Right lobe of liver (tissue), 6 donors: ENCODE measurements around the gene P2RX5. TPM values are rescaled to one million over a fixed set of nuclear protein-coding genes. Genes with fewer than 3 reads are reported as not detected.
"Not testable (repeated sequence)": the region's sequence is repeated elsewhere in the genome, so short reads cannot be mapped to it uniquely, and the experiment has no call there.

Experiments used
- ATAC-seq, 4 donors: fragments of 200-7000 bp; cut with Tn5 transposase; one replicate each; pipeline ENCODE4 v1.9.1; 2020; ENCODE audit warnings: mild to moderate bottlenecking in 4 of 4, moderate library complexity in 4 of 4
- DNase-seq, 3 donors: peaks; one replicate each; pipeline ENCODE4 v3.0.0-alpha.2; 2020
- H3K27ac ChIP-seq, 3 donors: fragments of 200-600 bp; one replicate each; pipeline ENCODE4 v1.8.0; 2022
- H3K27me3 ChIP-seq, 2 donors: fragments of 200-600 bp; one replicate each; pipeline ENCODE4 v1.8.0; 2022
- H3K36me3 ChIP-seq, 4 donors: fragments of 200-600 bp; sonication (generic) in 1 of 4; one replicate each; pipeline versions ENCODE4 v1.5.1 to v1.8.0; 2017 to 2022; ENCODE audit warnings: control low read depth in 1 of 4
- H3K4me1 ChIP-seq, 4 donors: fragments of 200-600 bp; sonication (generic) in 1 of 4; one replicate each; pipeline versions ENCODE4 v1.5.1 to v1.8.0; 2017 to 2022; ENCODE audit warnings: control low read depth in 1 of 4
- H3K4me3 ChIP-seq, 3 donors: fragments of 200-600 bp; one replicate each; pipeline ENCODE4 v1.8.0; 2022
- H3K9me3 ChIP-seq, 4 donors: fragments of 200-600 bp; sonication (generic) in 1 of 4; one replicate each; pipeline versions ENCODE4 v1.5.1 to v1.8.0; 2017 to 2022; ENCODE audit warnings: control low read depth in 1 of 4
- POLR2A ChIP-seq: fragments of 450-650 bp; IDR thresholded peaks from one replicate; pipeline ENCODE4 v1.6.1; 2017; ENCODE audit warnings: antibody characterized with exemption, mild to moderate bottlenecking
- WGBS: methylation state at CpG from one replicate; pipeline ENCODE4 v1.1.6; 2018; ENCODE audit warnings: low coverage, low lambda C conversion rate; ENCODE audit not compliant: insufficient coverage; ENCODE audit errors: missing lambda C conversion rate; 5-methylcytosine and 5-hydroxymethylcytosine counted together
- intact Hi-C, 2 donors: fragments of 100-400 bp; cut with DNase I; formaldehyde crosslinking; loops; one replicate each; pipeline versions ENCODE4 v1.11.2 to v1.14.1; 2022
- total RNA-seq, 6 experiments: library from RNA; depleted of rRNA in 2 of 6; stranded (reverse); fragments of >200 nt in 2 of 6; fragmentation: NEBNext Ultra II Directional in 3 of 6; extraction: Animal tissue kit (Norgen Biotek cat#: 25700) in 3 of 6; gene quantifications; one replicate each; pipeline versions ENCODE4 v1.1.0 to v1.2.4, GENCODE V29; 2016 to 2023
- TF ChIP-seq, protein P1 (sequence below), 4 donors: fragments of 200-600 bp in 3 of 4; fragments of 450-650 bp in 1 of 4; IDR thresholded peaks; one replicate each; pipeline versions ENCODE4 v1.5.1 to v1.8.0; 2016 to 2022; ENCODE audit warnings: antibody characterized with exemption in 4 of 4, mild to moderate bottlenecking in 2 of 4
- donor health status: DM: no; HTN: yes; CAD: no.
- donor health status: DM: no; HTN: no; CAD: no.
- donor health status: DM: no; HTN: no; CAD: no.
- donor health status: DM: no; HTN: yes; CAD: no.
- donor health status: DM: no; HTN: yes; CAD: no.

P2RX5 gene
- total RNA-seq, 6 experiments from 2014 or later, result 0.13 to 1.1 (median 0.40) TPM

DNA sequence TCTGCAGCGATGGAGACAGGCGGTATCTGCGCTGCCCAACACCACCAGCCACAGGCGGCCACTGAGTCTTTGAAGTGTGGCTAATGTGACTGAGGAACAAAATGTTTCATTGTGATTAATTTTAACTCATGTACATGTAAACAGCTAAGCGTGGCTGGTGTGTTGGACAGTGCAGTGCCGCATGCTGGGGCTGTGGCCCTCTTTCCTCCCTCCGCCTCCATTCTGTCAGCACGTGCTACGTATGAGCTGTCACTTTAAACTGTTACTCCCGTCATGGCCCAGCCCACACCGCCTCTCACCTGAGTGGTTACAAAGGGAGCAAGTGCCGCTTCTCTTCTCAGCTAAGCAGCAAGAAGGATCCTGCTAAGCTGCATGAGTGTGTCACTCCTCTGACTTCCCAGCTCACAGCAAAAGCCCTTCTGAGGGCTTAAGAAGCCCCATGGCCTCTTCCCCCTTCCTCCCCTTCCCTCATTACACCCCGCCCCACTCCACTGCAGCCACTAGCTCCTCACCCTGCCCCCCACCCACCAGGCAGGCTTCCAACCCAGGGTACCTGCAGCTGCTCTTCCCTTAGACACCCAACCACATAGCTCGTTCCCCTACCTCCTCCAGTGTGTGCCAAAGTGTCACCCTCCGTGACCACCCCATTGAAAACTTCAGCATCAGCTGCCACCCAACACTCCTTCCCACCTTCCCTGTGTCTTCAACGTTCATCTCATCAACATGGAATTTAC lies 42.8 kb upstream of the P2RX5 start:
- intact Hi-C loops, result loop anchor here (5.0 to 10.0 kb wide), 2 partner anchors 89 to 106 kb away; partner anchors contain the start of gene NCBP3 (in 1 of the 2)

DNA sequence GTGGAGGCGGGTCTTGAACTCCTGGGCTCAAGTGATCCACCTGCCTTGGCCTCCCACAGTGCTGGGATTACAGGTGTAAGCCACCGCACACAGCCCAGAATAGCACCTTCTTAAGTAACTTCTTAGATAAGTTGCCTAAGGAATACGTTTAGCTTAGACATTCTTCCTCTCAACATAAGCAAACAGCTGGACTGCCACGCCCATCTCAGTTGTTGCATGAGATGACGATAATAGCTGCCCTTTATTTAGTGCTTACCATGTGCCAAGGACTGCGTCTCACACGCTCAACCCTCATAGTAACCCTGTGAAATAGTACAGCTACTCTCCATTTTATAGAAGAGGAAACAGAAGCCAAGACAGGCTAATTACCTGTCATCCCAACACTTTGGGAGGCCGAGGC lies 39.6 kb upstream of the P2RX5 start:
- no peak for ATAC-seq
- Histone ChIP-seq H3K27ac (no peak overlapping the region), H3K4me1 (peaks cover 0 to 19% (median 0%) of the 10 kb centered on the region in 4 donors), H3K36me3 (no peaks in the 10 kb centered on the region), H3K4me3 (no peak overlapping the region), H3K27me3 (no peaks in the 10 kb centered on the region), H3K9me3 (no peaks in the 10 kb centered on the region)
- intact Hi-C loops, result loop anchor here (5.0 to 10.0 kb wide), 2 partner anchors 92 to 109 kb away; partner anchors contain the start of gene NCBP3 (in 1 of the 2)
- 74% methylated on average over 7 of the region's 8 CpGs for WGBS
- no peak for DNase-seq
- TF ChIP-seq, protein P1, sequence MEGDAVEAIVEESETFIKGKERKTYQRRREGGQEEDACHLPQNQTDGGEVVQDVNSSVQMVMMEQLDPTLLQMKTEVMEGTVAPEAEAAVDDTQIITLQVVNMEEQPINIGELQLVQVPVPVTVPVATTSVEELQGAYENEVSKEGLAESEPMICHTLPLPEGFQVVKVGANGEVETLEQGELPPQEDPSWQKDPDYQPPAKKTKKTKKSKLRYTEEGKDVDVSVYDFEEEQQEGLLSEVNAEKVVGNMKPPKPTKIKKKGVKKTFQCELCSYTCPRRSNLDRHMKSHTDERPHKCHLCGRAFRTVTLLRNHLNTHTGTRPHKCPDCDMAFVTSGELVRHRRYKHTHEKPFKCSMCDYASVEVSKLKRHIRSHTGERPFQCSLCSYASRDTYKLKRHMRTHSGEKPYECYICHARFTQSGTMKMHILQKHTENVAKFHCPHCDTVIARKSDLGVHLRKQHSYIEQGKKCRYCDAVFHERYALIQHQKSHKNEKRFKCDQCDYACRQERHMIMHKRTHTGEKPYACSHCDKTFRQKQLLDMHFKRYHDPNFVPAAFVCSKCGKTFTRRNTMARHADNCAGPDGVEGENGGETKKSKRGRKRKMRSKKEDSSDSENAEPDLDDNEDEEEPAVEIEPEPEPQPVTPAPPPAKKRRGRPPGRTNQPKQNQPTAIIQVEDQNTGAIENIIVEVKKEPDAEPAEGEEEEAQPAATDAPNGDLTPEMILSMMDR (IDR thresholded peaks at IDR 0.05), result no peak
- TF ChIP-seq POLR2A, result no peak

More for the DNA sequence above, 42.8 kb upstream of the P2RX5 start:
- Histone ChIP-seq H3K9me3 (no peaks in the 10 kb centered on the region), H3K4me3 (no peak overlapping the region), H3K36me3 (no peaks in the 10 kb centered on the region), H3K27me3 (no peaks in the 10 kb centered on the region), H3K27ac (no peak overlapping the region), H3K4me1 (peaks cover 0 to 3% (median 0%) of the 10 kb centered on the region in 4 donors)
- WGBS, result 63% methylated on average over 9 of the region's 16 CpGs
- peak; percentile 6 to 35 (median 24) for ATAC-seq
- peak in 1 of 3 donors; percentile 56 for DNase-seq
- TF ChIP-seq, protein P1 (IDR thresholded peaks at IDR 0.05), result no peak
- TF ChIP-seq POLR2A, result no peak

DNA sequence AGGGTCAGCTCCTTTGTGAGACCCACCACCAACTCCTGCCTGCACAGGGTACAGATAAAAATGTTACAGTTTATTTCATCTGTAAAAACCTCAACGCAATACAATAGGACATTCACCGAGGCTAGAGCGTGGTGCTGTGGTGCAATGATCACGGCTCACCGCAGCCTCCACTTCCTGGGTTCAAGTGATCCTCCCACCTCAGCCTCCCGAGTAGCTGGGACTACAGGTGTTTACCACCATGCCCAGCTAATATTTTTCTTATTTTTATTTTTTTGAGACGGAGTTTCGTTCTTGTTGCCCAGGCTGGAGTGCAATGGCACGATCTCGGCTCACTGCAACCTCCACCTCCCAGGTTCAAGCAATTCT lies 38.9 kb upstream of the P2RX5 start:
- not testable (repeated sequence) for H3K9me3 ChIP-seq, H3K36me3 ChIP-seq, H3K27me3 ChIP-seq, DNase-seq, ATAC-seq, H3K27ac ChIP-seq, H3K4me3 ChIP-seq
- H3K4me1 ChIP-seq, result peaks cover 0 to 19% (median 0%) of the 10 kb centered on the region in 4 donors
- WGBS, result 81% methylated on average over 10 of the region's 10 CpGs
- intact Hi-C loops, result loop anchor here (5.0 to 10.0 kb wide), 2 partner anchors 92 to 110 kb away; partner anchors contain the start of gene NCBP3 (in 1 of the 2)

DNA sequence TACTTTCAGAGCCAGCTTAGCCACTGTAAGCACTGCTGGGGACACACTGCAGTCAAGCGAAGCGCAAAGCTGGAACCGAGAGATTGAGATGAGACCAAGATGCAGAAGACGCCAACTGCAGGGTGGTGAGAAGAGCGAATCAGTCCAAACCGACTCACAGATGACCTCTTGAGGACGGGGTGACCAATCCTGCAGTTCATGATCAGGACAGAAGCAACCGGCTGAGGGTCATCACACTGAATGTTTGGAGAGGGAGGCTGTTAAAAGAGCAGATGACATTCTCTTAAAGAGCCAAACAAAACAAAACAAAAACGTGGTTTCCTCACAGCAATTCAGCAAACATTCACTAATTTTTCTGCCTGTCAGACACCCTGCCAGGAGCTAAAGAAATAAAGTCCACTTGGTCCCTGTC lies 36.3 kb upstream of the P2RX5 start:
- H3K4me1 ChIP-seq, result peaks cover 0 to 15% (median 0%) of the 10 kb centered on the region in 4 donors
- intact Hi-C loops, result loop anchor here in 1 of 2 donors (10.0 kb wide), 1 partner anchor 113 kb away; the partner anchor contains the start of gene NCBP3
- WGBS, result 21% methylated on average over 9 of the region's 9 CpGs
- no peaks in the 10 kb centered on the region for H3K36me3 ChIP-seq
- H3K27ac ChIP-seq, result peak overlapping the region in 1 of 3 donors; percentile 21
- no peaks in the 10 kb centered on the region for H3K27me3 ChIP-seq
- no peak overlapping the region for H3K4me3 ChIP-seq
- no peak for DNase-seq
- ATAC-seq, result peak; percentile 81 to 94 (median 84)
- H3K9me3 ChIP-seq, result no peaks in the 10 kb centered on the region
- TF ChIP-seq, protein P1 (IDR thresholded peaks at IDR 0.05), result peak in 2 of 4 donors; percentile 6 to 28
- no peak for TF ChIP-seq POLR2A

DNA sequence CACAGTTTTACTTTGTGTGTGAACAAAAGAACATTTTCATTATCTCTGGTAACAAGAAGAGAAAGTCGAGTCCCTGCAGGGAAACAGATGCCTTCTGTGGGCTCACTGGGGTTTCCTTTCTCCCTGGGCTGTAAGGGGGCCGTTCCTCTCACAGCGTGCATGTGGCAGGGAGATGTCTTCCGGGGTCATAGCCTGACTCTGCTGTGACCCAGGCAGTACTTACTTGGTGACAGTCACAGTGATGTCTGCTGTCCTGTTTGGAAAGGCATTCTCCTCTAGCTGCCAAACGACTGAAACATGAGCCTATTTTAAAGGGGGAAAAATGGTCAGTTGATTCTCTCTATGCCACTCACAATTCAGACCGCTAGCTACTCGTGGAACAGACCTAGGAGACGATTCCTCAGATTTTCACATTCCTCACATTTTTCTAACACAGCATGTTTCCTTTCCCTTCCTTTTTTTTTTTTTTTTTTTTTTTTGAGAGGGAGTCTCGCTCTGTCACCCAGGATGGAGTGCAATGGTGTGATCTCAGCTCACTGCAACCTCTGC lies 35.0 kb upstream of the P2RX5 start:
- H3K4me1 ChIP-seq, result peaks cover 0 to 15% (median 0%) of the 10 kb centered on the region in 4 donors
- WGBS, result 62% methylated on average over 7 of the region's 9 CpGs
- no peaks in the 10 kb centered on the region for H3K9me3 ChIP-seq
- TF ChIP-seq POLR2A, result no peak
- TF ChIP-seq, protein P1 (IDR thresholded peaks at IDR 0.05), result no peak
- no peak overlapping the region for H3K4me3 ChIP-seq
- ATAC-seq (no peak), DNase-seq (no peak)
- H3K27ac ChIP-seq, result no peak overlapping the region
- H3K27me3 ChIP-seq, result no peaks in the 10 kb centered on the region
- intact Hi-C loops, result loop anchor here in 1 of 2 donors (10.0 kb wide), 1 partner anchor 114 kb away; the partner anchor contains the start of gene NCBP3
- H3K36me3 ChIP-seq, result no peaks in the 10 kb centered on the region
